Bronchial epithelial cell (primary cell): ENCODE measurements around the gene LSM3. TPM values are rescaled to one million over a fixed set of nuclear protein-coding genes. Genes with fewer than 3 reads are reported as not detected.

Source experiments
- DNase-seq: peaks from one replicate; pipeline ENCODE4 v3.0.0-alpha.2; 2010; ENCODE audit warnings: low read depth
- FAIRE-seq: peaks from 2 replicates; lab custom pipeline; 2011; peaks lifted over from hg19 to GRCh38; lab: Jason Lieb, UNC
- H3K27me3 ChIP-seq: 2 replicates; pipeline ENCODE4 v1.5.1; 2011; ENCODE audit warnings: low read length; ENCODE audit not compliant: control insufficient read depth, insufficient read depth
- H3K36me3 ChIP-seq: 2 replicates; pipeline ENCODE4 v1.5.1; 2011; ENCODE audit warnings: low read length; ENCODE audit not compliant: control insufficient read depth, insufficient read depth
- H3K4me3 ChIP-seq: 2 replicates; pipeline ENCODE4 v1.5.1; 2011; ENCODE audit warnings: mild to moderate bottlenecking, low read depth, low read length, control low read depth
- total RNA-seq: library from RNA; depleted of rRNA; stranded (reverse); fragments of >200 nt; gene quantifications from 2 replicates; pipeline ENCODE4 v1.2.1, GENCODE V29; 2014
- TF ChIP-seq, protein P1 (sequence below): IDR thresholded peaks from 2 replicates; pipeline ENCODE4 v1.5.1; 2011; ENCODE audit warnings: mild to moderate bottlenecking, moderate library complexity, low read length, control low read depth, inconsistent platforms; ENCODE audit not compliant: insufficient read depth, severe bottlenecking

Gene LSM3
- total RNA-seq, 1 donor from 2014 or later = 6.6 TPM

DNA sequence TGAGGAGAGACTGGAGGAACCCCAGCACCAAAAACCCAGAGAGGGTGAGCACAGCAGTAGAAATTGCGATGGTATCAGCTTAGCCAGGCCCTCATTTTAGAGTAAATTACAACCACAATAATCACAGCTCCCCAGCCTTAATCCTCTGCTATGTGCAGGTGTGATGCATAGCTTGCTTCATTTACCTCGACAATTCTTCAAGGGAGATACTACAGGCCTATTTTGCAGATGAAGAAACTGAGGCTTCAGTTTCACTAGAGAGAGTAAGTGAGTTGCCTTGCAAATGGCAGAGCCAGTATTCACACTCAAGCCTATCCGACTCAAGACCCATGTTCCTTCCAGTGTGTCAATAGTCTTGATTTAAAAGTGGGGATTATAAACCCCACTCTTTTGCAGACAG lies 33.4 kb downstream of the LSM3 start:
- TF ChIP-seq, protein P1, sequence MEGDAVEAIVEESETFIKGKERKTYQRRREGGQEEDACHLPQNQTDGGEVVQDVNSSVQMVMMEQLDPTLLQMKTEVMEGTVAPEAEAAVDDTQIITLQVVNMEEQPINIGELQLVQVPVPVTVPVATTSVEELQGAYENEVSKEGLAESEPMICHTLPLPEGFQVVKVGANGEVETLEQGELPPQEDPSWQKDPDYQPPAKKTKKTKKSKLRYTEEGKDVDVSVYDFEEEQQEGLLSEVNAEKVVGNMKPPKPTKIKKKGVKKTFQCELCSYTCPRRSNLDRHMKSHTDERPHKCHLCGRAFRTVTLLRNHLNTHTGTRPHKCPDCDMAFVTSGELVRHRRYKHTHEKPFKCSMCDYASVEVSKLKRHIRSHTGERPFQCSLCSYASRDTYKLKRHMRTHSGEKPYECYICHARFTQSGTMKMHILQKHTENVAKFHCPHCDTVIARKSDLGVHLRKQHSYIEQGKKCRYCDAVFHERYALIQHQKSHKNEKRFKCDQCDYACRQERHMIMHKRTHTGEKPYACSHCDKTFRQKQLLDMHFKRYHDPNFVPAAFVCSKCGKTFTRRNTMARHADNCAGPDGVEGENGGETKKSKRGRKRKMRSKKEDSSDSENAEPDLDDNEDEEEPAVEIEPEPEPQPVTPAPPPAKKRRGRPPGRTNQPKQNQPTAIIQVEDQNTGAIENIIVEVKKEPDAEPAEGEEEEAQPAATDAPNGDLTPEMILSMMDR = no peak
- no peak for DNase-seq
- no peak for FAIRE-seq
- no peaks in the 10 kb centered on the region for H3K36me3 ChIP-seq
- no peaks in the 10 kb centered on the region for H3K27me3 ChIP-seq
- H3K4me3 ChIP-seq = no peak overlapping the region

DNA sequence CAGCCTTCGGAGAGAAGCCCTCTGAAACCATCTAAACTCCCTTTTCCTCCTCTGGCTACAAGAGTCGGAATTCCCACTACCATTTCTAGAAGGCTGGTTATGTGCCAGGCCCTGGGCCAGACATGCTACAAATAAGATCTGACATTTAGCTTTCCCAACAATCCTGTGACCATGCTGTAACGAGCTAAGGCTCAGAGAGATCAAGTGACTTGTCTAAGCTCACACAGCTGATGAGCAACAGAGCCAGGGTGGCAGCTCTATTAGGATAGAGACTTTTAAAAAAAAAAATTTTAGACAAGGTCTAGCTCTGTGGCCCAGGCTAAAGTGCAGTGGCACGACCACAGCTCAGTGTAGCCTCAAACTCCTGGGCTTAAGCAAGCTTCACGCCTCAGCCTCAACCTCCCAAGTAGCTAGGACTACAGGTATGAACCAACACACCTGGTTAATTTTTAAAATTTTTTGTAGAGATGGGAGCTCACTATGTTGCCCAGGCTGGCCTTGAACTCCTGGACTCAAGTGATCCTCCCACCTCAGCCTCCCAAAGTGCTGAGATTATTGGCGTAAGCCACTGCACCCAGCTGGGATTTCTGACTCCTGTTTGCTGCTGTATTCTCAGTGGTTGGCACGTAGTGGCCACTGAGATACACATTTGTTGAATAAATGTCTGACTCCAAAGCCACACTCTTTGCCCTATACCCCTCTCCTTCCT lies 34.6 kb downstream of the LSM3 start:
- DNase-seq (no peak), FAIRE-seq (no peak)
- Histone ChIP-seq H3K27me3 (no peaks in the 10 kb centered on the region), H3K4me3 (no peak overlapping the region), H3K36me3 (no peaks in the 10 kb centered on the region)
- TF ChIP-seq, protein P1 = no peak

DNA sequence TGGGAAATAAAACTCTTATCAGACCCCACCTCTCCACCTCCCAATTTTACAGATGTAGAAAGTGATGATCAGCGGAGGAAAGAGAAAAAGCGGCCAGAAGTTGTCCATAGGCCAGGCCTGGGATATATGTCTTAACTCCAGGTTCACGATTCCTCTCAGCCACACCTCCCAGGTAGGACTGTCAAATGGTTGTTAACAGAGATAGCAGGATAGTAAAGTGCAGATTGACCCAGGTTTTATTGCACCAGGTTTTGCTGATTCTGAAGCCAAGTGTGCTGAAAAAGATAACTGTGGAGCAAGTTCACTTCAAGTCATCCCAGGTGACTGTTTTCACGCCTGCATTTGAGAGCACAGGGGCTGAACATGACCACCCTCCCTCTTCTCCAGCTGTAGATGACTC lies 36.1 kb downstream of the LSM3 start:
- H3K4me3 ChIP-seq = no peak overlapping the region
- DNase-seq = no peak
- H3K27me3 ChIP-seq = no peaks in the 10 kb centered on the region
- no peak for FAIRE-seq
- no peaks in the 10 kb centered on the region for H3K36me3 ChIP-seq
- TF ChIP-seq, protein P1 = no peak

DNA sequence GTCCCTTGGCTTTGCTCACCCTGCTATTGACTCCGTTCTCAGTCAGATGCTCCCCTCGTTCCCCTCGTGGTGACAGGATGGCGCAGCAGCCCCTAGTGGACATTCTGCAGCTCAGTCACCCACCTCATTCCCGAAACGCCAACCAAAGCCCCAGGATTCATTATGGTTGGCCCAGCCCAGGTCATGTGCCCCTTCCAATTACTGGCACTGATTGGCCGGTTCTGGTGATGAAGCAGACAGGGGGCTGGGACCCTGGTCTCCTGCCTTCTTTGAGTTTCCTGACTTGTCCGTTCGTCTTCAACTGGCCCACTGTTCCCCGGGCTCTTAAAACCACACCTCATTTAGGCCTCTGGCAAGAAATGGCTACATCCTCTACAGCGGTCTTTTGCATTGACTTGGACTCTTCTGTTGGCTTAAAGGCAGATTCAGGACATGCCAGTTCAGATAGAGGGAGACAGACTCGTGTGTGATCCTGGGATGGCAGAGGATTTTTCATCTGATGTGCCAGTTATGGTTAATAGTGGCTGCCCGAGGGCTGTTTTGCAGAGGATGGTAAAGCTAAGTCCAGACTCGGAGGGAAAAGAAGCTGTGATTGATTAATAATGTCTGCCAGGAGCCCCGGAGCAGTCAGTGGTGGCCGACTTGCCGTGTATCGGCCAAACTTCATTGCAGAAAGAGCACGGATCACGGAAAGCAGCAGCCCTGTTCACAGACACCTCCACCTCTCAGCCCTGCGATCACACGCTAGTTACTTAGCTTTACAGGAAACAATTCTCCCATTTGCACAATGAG lies 37.8 kb downstream of the LSM3 start:
- no peaks in the 10 kb centered on the region for H3K36me3 ChIP-seq
- H3K4me3 ChIP-seq = peak overlapping the region; percentile 29
- FAIRE-seq (no peak), DNase-seq (peak; percentile 70)
- TF ChIP-seq, protein P1 = peak; percentile 53
- H3K27me3 ChIP-seq = no peaks in the 10 kb centered on the region

DNA sequence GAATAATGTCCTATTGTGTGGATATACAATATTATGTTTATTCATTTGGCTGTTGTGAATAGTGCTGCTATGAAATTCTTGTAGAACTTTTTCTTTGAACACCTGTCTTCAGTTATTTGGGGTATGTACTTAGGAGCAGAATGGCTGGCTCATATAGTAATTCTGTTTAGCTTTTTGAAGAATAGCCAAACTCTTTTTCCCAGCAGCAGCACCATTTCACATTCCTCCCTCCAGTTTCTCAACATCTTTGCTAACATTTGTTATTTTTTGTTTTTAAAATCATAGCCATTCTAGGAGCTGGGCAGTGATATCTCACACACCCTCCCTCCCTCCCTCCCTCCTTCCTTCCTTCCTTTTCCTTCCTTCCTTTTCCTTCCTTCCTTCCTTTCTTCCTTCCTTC lies 39.7 kb downstream of the LSM3 start:
- no peak overlapping the region for H3K4me3 ChIP-seq
- DNase-seq (no peak), FAIRE-seq (no peak)
- TF ChIP-seq, protein P1 = no peak
- no peaks in the 10 kb centered on the region for H3K36me3 ChIP-seq
- no peaks in the 10 kb centered on the region for H3K27me3 ChIP-seq
